Limb (tissue), 2 donors: ENCODE measurements around the gene TGFB2.

Experiments used
- DNase-seq, 2 donors: peaks; one replicate each; pipeline ENCODE4 v3.0.0-alpha.2; 2016; ENCODE audit errors: extremely low spot score in 2 of 2

Gene TGFB2

DNA sequence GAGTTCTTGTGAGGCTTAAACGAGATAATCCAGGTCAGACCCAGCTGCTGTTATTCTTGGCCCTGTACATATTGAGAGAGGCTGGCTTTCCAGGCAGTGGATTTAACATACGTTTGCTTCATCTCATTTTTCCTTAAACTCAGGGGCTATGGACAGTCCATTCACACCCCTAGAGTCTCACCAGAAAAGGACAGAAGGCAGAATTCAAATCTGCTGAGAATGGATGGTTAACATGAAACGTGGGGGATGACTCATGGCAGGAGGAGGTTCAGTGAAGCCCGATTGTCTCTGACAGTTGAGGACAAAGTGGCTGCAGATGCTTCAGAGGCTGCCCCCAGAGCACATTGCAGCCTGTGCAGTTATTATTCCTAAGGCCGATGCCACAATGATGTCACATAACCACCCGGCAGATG lies 39.5 kb downstream of the TGFB2 start:
- no peak for DNase-seq

DNA sequence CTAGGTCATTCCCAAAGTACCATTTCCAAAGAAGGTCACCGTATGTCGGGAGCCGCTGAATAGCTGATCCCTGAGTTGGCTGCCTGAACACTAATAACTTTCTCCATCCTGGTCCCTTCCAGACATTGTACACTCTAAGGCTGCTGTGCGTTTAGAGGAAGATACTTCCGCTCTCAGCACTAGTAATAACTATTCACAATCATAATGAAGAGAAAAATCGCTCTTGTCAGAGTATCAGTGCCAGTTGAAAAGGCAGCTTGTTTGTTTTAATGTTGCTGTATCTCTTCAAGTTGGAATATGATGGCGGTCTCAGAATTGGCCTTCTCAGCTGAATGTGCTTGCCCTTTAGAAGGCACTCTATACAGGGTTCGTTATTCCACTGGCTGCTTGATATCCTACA lies 43.5 kb downstream of the TGFB2 start:
- no peak for DNase-seq

DNA sequence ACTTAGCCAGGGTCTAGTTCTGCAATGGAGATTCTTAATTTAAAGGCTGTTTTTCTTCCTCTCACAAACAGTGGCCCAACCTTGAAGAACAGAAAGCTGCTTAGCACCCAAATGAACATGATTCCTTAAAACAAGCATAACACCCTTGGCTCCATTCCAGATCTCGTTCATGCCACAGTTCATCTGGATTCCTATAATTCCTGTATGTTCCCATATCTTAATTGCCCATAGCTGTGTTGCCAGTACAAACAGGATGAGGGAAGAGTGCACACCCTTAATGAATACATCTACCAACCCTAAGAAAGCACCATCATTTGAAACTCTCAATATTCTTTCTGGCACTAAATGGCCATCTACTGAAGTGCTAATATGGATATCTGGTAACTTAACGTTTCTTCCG lies 45.5 kb downstream of the TGFB2 start:
- DNase-seq, result no peak

DNA sequence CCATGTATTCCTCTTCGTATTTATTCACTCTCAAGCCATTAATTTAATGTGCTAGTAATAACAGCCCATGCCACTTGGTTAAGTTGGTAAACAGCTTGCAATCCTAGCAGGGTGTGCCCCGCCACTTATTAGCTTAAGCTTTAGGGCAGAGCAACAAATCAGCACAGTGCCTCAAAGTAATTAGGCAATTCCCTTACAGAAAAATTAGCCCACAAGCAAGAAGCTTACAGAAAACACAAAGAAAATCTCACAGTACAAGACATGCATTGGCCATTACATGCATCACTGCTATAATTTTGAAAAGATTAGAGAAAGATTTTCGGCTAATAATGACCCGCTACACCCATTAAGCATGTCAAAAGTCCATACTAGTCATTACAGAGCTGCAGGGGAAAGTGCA lies 47.6 kb downstream of the TGFB2 start:
- no peak for DNase-seq

DNA sequence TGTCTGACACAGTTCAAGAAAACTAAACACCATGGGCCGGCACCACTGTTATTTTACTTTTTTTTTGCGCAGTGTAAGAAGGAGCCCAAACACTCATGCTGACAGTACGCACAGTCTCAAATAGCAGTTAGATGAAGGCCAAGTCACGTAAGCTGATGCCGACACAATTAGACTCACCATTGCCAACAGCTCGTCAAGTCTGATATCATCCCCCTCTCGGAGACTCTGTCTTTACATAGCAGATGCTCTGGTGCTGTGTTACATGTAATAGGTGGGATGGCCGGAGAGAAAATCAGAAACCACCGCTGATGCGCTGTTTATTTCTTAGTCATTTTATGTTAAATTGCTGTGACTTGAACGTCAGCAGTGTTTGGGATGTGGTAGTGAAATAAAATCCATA lies 49.3 kb downstream of the TGFB2 start:
- DNase-seq, result peak in 1 of 2 donors; percentile 57

DNA sequence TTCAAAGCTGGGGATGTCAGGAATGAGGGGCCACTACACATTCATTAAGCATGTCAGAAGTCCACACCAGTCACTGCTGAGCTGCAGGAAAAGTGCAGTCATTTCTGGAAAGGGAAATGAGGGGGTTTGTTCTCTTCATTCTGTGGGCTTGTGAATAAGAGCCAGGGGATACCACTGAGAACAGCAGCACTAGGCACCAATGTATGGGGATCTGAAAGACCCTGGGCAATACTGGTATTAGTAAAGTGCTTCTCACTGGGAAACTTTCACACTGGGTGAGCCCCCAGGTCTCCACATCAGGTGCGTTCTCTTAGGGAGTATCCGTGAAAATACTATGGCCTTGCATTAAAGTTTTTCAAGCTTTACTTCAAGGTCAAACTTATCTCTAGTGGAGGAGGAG lies 49.9 kb downstream of the TGFB2 start:
- no peak for DNase-seq

DNA sequence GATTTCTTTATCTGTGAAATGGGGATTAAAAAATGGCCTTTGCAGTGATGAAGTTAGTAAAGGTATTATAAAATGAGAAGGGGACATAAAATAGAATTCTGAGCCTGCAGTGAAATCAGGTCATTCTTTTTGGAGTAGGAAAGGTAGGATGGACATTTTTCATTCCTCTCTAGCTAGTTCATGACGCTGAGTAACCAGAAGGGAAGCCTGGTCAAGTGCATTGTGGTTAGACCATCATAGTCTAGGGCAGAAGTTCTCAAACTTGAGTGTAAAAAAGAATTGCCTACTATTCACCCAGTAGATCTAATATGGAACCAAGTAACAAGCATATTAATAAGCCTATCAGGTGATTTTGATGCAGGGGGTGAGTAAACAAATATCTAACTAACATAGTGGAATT lies 50.8 kb downstream of the TGFB2 start:
- no peak for DNase-seq

DNA sequence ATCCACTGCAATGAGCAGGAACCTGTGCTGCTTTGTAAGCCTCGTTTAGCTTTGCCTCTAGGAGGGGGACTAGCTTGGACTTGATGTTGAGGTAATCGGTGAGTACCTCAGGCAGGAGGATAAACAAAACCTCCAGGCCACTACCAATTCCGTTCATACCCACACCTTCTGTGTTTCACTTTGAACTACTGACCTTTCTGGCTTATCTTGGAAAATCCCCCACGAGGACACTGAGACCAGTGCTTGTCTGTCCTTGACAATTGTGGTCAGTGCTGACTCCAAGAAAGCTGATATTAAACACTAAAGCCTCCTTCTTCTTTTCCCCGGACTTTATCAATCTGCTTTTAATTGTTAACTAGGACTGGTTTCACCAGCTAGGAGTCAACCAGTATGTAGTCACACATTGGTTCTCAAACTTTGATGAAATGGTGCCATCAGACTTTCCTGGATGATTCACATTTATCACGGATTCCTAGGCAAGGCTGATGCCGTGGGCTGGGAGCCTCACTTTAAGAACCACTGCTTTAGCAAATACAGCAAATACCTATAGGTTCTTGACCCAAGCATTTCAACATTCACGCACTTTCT lies 52.7 kb downstream of the TGFB2 start:
- DNase-seq, result no peak

DNA sequence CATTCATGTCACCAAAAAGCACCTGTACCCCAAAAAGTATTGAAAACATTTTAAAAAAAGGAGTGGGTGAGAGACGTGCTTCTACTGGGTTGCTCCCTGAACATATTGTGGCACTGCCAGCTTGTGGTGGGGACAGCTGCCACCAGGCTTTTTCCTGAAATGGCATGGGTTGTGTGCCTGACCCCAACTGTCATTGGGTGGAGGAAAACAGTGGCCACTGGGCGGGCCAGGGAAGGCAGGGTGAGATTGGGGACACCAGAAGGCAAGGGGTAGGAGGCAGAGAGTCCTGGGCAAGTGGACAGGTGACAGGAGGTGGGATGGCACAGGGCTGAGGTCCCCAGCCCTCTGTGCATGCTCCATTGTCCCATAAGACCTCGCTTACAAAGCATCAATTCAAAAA lies 55.5 kb downstream of the TGFB2 start:
- DNase-seq, result no peak

DNA sequence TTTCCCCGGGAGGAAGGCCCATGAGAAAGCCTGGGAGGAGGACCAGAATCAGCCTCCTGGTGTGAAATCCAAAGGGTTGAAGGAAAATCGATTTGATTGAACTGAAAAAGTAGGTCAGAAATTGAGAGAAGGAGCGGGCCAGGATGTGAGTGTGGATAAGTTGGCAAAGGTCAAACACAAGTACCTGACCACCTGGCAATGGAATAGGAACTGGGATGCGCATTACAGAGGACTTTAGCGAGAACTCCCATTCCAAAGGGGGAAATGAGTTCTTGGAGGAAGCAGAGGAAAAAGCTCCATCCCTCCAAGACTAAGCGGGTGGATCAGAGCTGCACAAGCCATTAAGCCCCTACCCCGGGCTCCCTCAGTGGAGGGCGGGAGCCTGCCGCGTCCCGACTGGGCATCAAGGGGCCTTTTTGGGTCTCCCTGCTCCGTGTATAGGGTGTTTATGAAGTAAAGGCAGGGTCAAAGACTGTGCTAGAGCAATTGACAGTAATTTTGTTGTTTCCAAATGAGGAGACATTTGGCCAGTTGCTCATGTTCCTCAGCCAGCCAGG lies 56.4 kb downstream of the TGFB2 start:
- DNase-seq, result no peak

DNA sequence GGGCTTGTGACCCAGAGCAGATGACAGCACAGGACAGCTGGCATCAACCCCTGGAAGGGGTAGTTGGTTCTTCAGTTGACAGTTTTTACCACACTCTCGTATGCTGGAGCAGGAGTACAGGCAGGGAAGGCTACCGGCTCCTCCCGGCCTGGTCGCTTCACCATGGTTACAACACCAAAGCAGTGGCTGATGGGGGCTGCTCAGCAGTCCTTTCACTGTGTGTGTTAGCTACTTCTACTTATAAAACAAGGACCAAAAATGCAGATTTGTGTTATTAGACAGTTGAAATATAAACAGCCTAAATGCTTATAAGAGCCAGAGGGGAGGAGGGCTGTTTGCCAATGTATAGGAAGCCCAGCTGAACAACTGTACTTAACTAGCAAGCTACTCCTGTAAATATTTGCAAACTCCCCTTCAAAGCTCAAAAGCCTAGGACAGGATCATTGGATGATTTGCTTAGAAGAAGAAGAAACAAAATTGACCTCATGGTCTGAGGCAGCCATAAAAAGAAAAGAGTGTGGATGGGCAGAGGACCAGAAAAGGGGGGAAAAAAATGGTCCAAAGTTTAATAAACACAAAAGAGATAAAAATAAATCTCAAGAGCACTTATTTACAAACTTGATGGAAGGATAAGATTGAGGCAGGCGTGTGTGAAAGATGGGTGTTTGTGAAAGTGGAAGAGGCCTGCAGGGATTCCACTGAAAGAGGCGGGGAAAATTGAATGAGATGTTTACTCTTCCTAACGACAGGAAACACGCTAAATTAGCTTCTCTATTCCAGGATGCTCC lies 57.1 kb downstream of the TGFB2 start:
- DNase-seq, result peak; percentile 42 to 54

DNA sequence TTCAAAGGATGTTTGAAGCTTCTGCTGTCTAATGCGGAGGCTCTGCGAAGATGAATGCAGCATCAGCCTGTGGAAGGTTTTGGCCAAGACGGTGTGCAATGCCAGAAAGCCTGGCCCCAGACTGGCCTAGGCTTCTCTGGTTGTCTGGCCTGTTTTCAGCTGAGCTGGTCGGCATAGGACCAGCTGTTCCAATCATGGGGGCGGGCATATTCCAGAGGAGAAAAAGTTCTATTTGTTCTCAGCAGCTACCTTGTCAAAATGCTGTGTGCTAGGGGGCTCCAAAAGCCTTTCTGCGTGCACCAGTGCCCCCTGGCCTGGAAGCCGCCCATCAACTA lies 57.6 kb downstream of the TGFB2 start:
- DNase-seq, result no peak

DNA sequence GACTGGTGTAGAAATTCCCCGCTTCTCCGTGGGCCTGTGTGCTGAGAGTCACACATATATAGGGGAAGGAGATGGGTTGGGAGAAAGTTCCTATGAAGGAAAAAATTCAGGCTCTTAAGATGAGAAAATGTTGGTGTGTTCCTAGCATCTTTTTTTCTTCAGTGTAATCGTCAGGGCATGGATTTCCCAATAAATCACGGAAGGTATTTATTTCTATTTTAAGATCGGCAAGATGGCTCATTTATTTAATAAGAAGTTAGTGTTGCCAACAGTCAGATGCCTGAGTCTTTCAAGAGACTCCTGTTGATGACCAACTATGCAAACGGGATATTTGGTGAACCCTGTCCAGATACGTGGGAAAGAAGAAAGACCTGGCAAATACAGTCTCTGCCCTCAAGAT lies 58.2 kb downstream of the TGFB2 start:
- DNase-seq, result no peak

DNA sequence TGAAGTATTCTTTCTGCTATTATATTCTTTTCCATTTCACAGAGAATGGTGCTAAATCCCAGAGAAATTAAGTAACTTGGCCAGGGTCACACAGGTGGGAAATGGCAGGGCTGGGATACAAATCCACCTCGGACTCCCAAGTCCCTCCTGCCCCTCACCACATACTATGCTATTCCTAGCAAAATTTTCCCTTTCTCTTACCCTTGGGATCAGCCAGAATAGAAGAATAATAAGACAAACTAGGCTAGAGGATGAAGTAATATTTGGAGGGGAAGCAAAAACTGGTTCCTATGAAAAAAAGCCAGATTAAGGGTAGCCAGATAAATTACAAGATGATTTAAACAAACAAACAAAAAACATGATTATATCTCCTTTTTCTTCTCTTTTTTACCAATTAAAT lies 62.5 kb downstream of the TGFB2 start:
- DNase-seq, result no peak

DNA sequence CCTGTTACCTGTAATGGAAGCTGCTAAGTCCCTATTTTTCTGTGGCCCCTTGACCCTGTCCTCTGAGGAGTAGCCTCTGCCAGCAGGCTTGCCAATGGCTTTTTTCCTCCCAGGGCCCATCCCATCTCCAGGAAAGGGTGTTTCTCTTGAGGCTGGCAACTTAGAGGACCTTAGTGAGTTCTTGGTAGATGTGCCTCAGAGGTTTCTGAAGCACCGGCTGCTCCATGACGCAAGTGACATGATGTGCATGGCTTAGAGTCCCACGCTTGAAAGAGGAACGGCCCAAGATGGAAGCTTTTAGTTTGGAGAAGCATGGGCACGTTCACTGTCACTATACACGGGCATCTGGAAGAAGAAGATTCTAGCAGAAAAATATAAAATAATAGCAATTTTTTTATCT lies 63.0 kb downstream of the TGFB2 start:
- DNase-seq, result no peak

DNA sequence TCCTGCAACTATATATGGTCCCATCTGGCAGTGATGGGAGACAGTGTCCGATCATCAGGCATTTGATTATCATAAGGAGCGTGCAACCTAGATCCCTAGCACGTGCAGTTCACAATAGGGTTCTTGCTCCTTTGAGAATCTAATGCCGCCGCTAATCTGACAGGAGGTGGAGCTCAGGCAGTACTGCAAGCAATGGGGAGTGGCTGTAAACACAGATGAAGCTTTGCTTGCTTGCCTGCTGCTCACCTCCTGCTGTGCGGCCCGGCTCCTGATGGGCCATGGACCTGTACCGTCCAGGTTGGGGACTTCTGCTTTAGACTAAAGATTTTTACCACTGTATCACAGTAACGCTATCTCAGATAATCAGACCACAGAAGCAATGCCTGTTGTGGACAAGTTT lies 63.8 kb downstream of the TGFB2 start:
- DNase-seq, result no peak

DNA sequence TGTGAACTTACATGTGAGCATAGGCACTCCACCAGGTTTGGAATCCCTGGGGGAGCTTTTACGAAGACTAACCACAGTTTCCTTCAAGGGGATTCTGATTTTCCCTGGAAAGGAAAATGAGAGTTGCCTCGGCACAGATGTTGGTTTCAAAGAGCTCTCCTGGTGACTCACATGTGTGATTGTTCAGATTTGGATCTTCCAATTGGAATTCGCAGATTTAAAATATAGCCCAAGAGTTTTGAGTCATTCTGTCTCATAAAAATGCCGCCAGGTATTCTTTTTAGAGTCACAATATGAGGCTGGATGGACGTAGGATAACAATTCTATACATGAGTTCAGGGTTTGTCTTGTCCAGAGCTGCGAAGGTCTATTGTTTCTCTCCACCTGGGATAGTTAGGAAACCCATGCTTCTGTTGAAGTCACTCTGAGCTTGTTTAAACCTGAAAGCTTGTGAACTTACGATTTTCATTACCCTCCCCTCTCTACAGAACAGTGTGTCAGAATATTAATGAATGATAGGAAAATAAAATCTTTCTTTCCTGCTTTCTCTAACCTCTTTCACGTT lies 64.9 kb downstream of the TGFB2 start:
- DNase-seq, result no peak

DNA sequence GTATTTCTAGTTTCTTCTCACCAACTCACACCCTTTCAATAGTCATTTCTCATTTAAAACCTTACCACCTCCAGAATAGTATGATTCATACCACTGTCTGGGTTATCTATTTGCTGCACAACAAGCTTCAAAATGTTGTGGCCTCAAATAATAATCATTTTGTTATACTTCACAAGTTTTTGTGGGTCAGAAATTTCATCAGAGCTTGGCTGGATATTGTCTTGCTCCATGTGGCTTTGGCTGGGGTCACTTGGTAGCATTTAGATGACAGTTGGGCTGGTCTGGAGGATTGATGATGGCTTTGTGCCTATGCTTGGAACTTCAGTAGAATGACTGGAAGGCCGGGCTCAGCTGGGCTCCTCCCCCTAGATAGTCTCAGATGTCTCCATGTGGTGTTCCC lies 66.0 kb downstream of the TGFB2 start:
- DNase-seq, result no peak

DNA sequence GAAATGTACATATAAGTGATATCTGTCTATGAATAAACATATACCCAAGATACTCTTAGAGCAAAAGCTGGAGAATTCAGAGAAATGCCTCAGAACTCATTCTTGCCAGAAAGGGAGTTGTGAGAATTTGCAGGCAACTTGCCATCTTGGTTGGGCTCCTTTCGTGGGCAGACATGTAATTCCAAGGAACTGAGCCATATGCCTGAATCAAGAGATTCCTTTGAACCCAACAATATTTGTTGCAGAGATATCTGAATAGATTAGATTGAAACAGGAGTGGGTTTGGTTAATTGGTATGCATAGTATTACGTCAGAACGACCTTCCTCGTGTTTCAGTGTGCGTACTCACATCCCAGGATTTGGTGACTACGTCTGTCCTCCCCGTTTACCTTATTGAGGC lies 67.0 kb downstream of the TGFB2 start:
- no peak for DNase-seq

DNA sequence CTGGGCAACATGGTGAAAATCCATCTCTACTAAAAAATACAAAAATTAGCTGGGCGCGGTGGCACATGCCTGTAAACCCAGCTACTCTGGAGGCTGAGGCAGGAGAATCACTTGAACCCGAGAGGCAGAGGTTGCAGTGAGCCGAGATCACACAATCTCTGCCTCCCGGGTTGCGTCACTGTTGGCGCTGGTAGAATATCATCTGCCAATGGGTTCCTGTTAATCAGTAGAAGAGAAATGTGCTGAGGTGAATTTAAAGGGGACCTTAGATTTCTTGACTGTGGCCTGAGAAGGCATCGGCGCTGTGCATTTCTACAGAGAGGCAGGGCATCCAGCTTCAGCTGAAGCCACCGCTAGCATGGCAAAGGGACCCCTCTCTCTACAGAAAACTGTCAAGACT lies 68.0 kb downstream of the TGFB2 start:
- no peak for DNase-seq

DNA sequence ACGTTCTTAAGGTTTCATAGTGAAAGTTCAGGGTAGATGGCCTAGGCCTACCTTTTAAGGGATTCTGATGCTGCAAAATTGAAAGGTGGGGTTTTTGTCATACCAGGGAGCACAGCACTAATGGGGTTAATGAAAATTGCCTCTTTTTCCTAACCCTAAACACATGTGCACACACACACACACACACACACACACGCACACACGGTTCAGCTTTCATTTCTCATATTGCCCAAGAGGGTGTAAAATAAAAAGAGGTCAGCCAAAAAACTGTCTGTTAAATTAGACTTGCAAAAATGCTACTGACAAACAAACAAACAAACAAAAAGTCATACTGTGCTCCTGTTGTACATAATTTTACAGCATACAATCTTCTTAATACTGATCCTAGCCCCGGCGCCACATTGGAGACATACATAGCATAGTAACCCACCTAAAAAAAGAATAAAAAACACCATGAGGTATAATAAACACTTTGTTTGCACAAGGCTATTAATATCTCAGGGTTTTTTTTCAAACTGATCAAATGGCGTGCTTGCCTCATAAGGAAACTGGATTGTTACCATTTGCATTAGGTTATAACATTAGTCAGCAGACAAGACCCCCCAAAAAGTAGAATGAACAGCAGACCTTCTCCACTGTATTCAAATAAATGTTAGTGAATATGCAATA lies 69.1 kb downstream of the TGFB2 start:
- DNase-seq, result no peak

DNA sequence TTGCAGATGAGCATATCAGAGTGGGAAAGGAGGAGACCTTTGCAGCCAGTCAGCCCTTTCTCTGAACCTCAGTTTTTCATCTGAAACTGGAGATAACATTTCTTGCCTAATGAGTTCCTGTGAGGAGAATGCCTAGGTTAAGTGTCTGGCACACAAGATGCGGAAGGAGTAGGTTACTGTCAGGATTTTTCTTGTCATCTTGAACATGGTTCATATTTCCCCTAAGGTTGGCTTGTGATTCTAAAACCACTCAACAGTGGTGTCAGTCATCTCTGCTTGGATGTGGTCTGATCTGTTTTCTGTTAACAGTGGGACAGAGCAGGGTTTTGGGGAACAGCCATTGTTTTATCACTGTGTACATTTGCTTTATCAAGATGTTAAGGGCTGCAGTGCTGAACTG lies 70.6 kb downstream of the TGFB2 start:
- no peak for DNase-seq
